Iris pigment epithelial cell (primary cell): ENCODE data around the gene CLMN.
A peak's percentile ranks its signal among the peaks of the same experiment; 100 is the strongest.

Experiments
- DNase-seq: peaks from one replicate; pipeline ENCODE4 v3.0.0-alpha.2; 2011; ENCODE audit warnings: low read depth

CLMN gene

GRCh38 chr14:95319312-95320077 lies at the start of gene CLMN:
Gene CLMN, minus strand, starts transcription at chr14:95319908. Its CDS starts 116 bp downstream, at chr14:95319792.
- DNase-seq = peak; percentile 30

GRCh38 chr14:95365401-95365800 lies 45.7 kb upstream of the CLMN start:
- peak; percentile 36 for DNase-seq

GRCh38 chr14:95364481-95365209 lies 44.9 kb upstream of the CLMN start:
- DNase-seq = no peak

- no peak for DNase-seq
These were observed 43.8 kb upstream of the CLMN start for GRCh38 chr14:95363468-95363954.

GRCh38 chr14:95362138-95362494 lies 42.4 kb upstream of the CLMN start:
- no peak for DNase-seq

- DNase-seq = peak; percentile 15
These were observed 41.8 kb upstream of the CLMN start for GRCh38 chr14:95361373-95362137.

GRCh38 chr14:95360828-95361227 lies 41.1 kb upstream of the CLMN start:
- no peak for DNase-seq

- peak; percentile 9 for DNase-seq
These were observed 40.5 kb upstream of the CLMN start for GRCh38 chr14:95359994-95360826.

GRCh38 chr14:95356245-95356869 lies 36.6 kb upstream of the CLMN start:
- no peak for DNase-seq

- no peak for DNase-seq
These were observed 35.7 kb upstream of the CLMN start for GRCh38 chr14:95355422-95355821.

GRCh38 chr14:95354834-95355233 lies 35.1 kb upstream of the CLMN start:
- DNase-seq = no peak

GRCh38 chr14:95353664-95354063 lies 34.0 kb upstream of the CLMN start:
- no peak for DNase-seq

GRCh38 chr14:95353007-95353406 lies 33.3 kb upstream of the CLMN start:
- no peak for DNase-seq

GRCh38 chr14:95352481-95352880 lies 32.8 kb upstream of the CLMN start:
- no peak for DNase-seq

GRCh38 chr14:95349241-95349640 lies 29.5 kb upstream of the CLMN start:
- DNase-seq = no peak

GRCh38 chr14:95348395-95349080 lies 28.8 kb upstream of the CLMN start:
- no peak for DNase-seq

- peak; percentile 23 for DNase-seq
These were observed 27.1 kb upstream of the CLMN start for GRCh38 chr14:95346820-95347219.

- no peak for DNase-seq
These were observed 26.6 kb upstream of the CLMN start for GRCh38 chr14:95346266-95346665.

GRCh38 chr14:95345032-95345431 lies 25.3 kb upstream of the CLMN start:
- DNase-seq = no peak

GRCh38 chr14:95344536-95344935 lies 24.8 kb upstream of the CLMN start:
- no peak for DNase-seq

GRCh38 chr14:95341564-95341963 lies 21.9 kb upstream of the CLMN start:
- DNase-seq = no peak
